BE2C (cell line): ENCODE data around the gene SLC43A2.

Experiments
- DNase-seq: peaks from one replicate; pipeline ENCODE4 v3.0.0-alpha.2; 2020
- H3K27me3 ChIP-seq: fragments of 250-450 bp; sonication (Bioruptor Pico); 2 replicates; pipeline ENCODE4 v1.5.1; 2020; ENCODE audit warnings: mild to moderate bottlenecking
- H3K36me3 ChIP-seq: fragments of 250-450 bp; sonication (Bioruptor Pico); 2 replicates; pipeline ENCODE4 v1.5.1; 2020; ENCODE audit warnings: mild to moderate bottlenecking
- H3K4me1 ChIP-seq: fragments of 250-450 bp; sonication (Bioruptor Pico); 2 replicates; pipeline ENCODE4 v1.5.1; 2020
- H3K4me3 ChIP-seq: 2 replicates; pipeline ENCODE4 v1.5.1; 2011; ENCODE audit warnings: low read depth, low read length
- H3K9me3 ChIP-seq: fragments of 250-450 bp; sonication (Bioruptor Pico); 2 replicates; pipeline ENCODE4 v1.5.1; 2020
- CTCF ChIP-seq: IDR thresholded peaks from 2 replicates; pipeline ENCODE4 v1.5.1; 2012; ENCODE audit warnings: mild to moderate bottlenecking, low read depth, low read length

Gene SLC43A2

DNA sequence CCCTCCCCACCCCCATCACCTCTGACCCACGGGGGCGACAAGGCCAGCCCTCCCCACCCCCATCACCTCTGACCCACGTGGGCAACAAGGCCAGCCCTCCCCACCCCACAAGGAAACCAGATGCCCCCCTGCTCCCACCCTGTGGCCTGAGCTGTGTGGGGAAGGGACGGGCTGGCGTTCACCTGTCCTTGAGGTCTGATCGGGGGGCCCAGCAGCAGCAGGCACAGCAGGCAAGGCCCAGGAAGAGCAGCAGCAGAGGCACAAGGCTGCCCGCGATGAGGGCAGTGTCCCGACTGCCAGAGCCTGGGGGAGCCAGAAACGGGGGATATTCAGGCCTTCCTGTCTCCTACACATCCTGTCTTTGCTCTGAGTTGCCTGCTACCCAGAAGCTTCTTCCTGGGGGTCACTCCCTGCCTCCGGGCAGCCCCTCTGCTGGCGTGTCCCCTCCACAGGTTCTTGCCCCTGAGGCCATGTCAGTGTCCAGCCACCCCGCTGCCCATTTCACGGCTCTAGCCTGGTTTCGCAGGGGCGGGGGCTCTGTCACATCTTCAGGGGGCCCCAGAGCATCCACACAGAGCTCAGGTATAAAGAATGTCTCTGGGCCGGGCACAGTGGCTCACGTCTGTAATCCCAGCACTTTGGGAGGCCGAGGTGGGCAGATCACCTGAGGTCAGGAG lies 10.1 kb upstream of the SLC43A2 start:
- TF ChIP-seq CTCF = no peak
- Histone ChIP-seq H3K9me3 (no peaks in the 10 kb centered on the region), H3K36me3 (no peaks in the 10 kb centered on the region), H3K27me3 (no peaks in the 10 kb centered on the region), H3K4me3 (no peak overlapping the region), H3K4me1 (no peaks in the 10 kb centered on the region)
- DNase-seq = no peak

GRCh38 chr17:1638171-1638590 lies 9.5 kb upstream of the SLC43A2 start:
- no peaks in the 10 kb centered on the region for H3K27me3 ChIP-seq
- no peaks in the 10 kb centered on the region for H3K9me3 ChIP-seq
- no peak overlapping the region for H3K4me3 ChIP-seq
- DNase-seq = no peak
- TF ChIP-seq CTCF = no peak
- H3K36me3 ChIP-seq = no peaks in the 10 kb centered on the region
- no peaks in the 10 kb centered on the region for H3K4me1 ChIP-seq

- H3K27me3 ChIP-seq = no peaks in the 10 kb centered on the region
- H3K4me1 ChIP-seq = no peaks in the 10 kb centered on the region
- no peaks in the 10 kb centered on the region for H3K9me3 ChIP-seq
- no peak overlapping the region for H3K4me3 ChIP-seq
- no peak for TF ChIP-seq CTCF
- DNase-seq = no peak
- H3K36me3 ChIP-seq = no peaks in the 10 kb centered on the region
Measured at GRCh38 chr17:1636732-1637285, 8.2 kb upstream of the SLC43A2 start.

- no peak for TF ChIP-seq CTCF
- Histone ChIP-seq H3K36me3 (no peaks in the 10 kb centered on the region), H3K27me3 (no peaks in the 10 kb centered on the region), H3K9me3 (no peaks in the 10 kb centered on the region), H3K4me3 (no peak overlapping the region), H3K4me1 (no peaks in the 10 kb centered on the region)
- no peak for DNase-seq
Measured at GRCh38 chr17:1635675-1636465, 7.2 kb upstream of the SLC43A2 start.

DNA sequence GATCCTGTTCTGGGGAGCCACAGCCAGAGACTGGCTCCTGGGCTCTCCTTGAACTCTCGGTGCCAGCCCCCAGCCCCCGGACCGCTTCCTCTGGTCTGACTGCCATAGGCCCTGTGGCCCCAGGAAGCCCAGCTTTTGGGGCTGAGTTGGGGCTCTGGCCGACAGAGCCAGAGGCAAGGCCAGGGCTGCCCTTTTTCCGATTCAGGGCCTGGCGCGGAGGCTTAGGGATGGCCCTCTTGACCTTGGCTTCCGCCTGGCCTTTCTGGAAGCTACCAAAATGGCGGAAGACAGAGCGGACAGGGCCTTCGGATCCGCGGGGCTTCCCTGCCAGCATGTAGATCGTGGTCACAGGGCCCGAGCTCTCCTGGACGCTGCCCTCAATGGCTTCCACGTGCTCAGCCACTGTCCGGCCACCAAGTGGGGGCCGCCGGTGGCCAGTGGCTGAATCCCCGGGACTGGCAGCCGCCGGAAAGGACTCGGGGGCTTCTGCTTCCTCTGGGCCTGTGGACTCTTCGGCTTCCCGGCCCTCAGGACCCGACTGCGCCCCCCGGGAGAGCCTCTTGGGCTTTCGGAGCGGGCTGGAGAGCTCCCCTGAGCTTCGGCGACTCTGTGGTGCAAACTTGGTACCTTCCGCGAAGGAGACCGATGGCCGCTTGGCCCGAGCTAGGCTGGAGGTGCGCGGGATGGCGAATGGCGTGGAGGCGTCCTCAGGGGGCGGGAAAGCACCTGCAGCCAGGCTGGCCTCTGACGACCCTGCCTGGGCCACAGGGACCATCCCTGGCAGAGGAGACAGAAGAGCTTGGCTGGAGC lies 6.4 kb upstream of the SLC43A2 start:
- no peaks in the 10 kb centered on the region for H3K27me3 ChIP-seq
- DNase-seq = no peak
- no peaks in the 10 kb centered on the region for H3K4me1 ChIP-seq
- H3K4me3 ChIP-seq = no peak overlapping the region
- no peaks in the 10 kb centered on the region for H3K36me3 ChIP-seq
- no peaks in the 10 kb centered on the region for H3K9me3 ChIP-seq
- no peak for TF ChIP-seq CTCF
